Fibroblast of lung (primary cell): ENCODE measurements around the gene EBPL. TPM values are rescaled to one million over a fixed set of nuclear protein-coding genes. Genes with fewer than 3 reads are reported as not detected.

Source experiments
- DNase-seq, 2 donors: peaks; one replicate each; pipeline versions ENCODE4 v3.0.0 to v3.0.0-alpha.2; 2010; ENCODE audit warnings: low read depth in 2 of 2
- H2AFZ ChIP-seq: 2 replicates; pipeline ENCODE4 v1.5.1; 2012; ENCODE audit warnings: low read length, control low read depth, inconsistent platforms
- H3K27ac ChIP-seq: 2 replicates; pipeline ENCODE4 v1.5.1; 2011; ENCODE audit warnings: low read length, control low read depth; ENCODE audit not compliant: insufficient read depth
- H3K27me3 ChIP-seq: 2 replicates; pipeline ENCODE4 v1.5.1; 2011; ENCODE audit warnings: mild to moderate bottlenecking, low read length; ENCODE audit not compliant: control insufficient read depth, insufficient read depth
- H3K36me3 ChIP-seq: 2 replicates; pipeline ENCODE4 v1.5.1; 2011; ENCODE audit warnings: low read length; ENCODE audit not compliant: control insufficient read depth, insufficient read depth
- H3K4me1 ChIP-seq: 2 replicates; pipeline ENCODE4 v1.5.1; 2011; ENCODE audit warnings: low read length; ENCODE audit not compliant: control insufficient read depth, insufficient read depth; ENCODE audit errors: extremely low read depth
- H3K4me2 ChIP-seq: 2 replicates; pipeline ENCODE4 v1.5.1; 2011; ENCODE audit warnings: low read length, control low read depth; ENCODE audit not compliant: insufficient read depth; ENCODE audit errors: extremely low read depth
- H3K4me3 ChIP-seq, 4 experiments: fragments of 200-600 bp in 1 of 4; sonication (generic) in 1 of 4; replicated peaks in 1 of 4; 2 replicates each; pipeline ENCODE4 v1.5.1; 2011 to 2016; ENCODE audit warnings: low read length in 4 of 4, low read depth in 3 of 4, mild to moderate bottlenecking in 3 of 4, control low read depth in 2 of 4, inconsistent platforms in 1 of 4, mixed read lengths in 1 of 4; ENCODE audit not compliant: insufficient read depth in 1 of 4; ENCODE audit errors: control extremely low read depth in 1 of 4
- H3K79me2 ChIP-seq: 2 replicates; pipeline ENCODE4 v1.5.1; 2012; ENCODE audit warnings: mild to moderate bottlenecking, low read length, inconsistent platforms; ENCODE audit not compliant: control insufficient read depth, insufficient read depth
- H3K9ac ChIP-seq: 2 replicates; pipeline ENCODE4 v1.5.1; 2011; ENCODE audit warnings: mild to moderate bottlenecking, low read length, control low read depth; ENCODE audit not compliant: insufficient read depth
- H3K9me3 ChIP-seq: 2 replicates; pipeline ENCODE4 v1.5.1; 2012; ENCODE audit warnings: low read depth, low read length; ENCODE audit not compliant: control insufficient read depth, insufficient read depth
- H4K20me1 ChIP-seq: 2 replicates; pipeline ENCODE4 v1.5.1; 2011; ENCODE audit warnings: low read length; ENCODE audit not compliant: control insufficient read depth, insufficient read depth; ENCODE audit errors: extremely low read depth
- EZH2 ChIP-seq: IDR thresholded peaks from 2 replicates; pipeline ENCODE4 v1.5.1; 2012; ENCODE audit warnings: low read length, control low read depth, mild to moderate bottlenecking; ENCODE audit errors: missing control alignments
- polyA plus RNA-seq, 2 donors: library from polyadenylated mRNA; depleted of rRNA in 1 of 2; stranded (reverse) in 1 of 2; unstranded in 1 of 2; fragments of >200 nt; gene quantifications; 2 replicates each; pipeline ENCODE4 v1.2.1, GENCODE V29; 2011 to 2012; ENCODE audit warnings: missing spikeins in 1 of 2
- total RNA-seq: library from RNA; depleted of rRNA; stranded (reverse); fragments of >200 nt; gene quantifications from 2 replicates; pipeline ENCODE4 v1.2.1, GENCODE V29; 2014
- TF ChIP-seq, protein P1 (sequence below), 2 donors: IDR thresholded peaks in 1 of 2; conservative IDR thresholded peaks in 1 of 2; 1 replicate in 1 of 2; 2 replicates in 1 of 2; pipeline ENCODE4 v1.5.1; 2011 to 2012; ENCODE audit warnings: low read length in 2 of 2, control low read depth in 1 of 2, inconsistent platforms in 1 of 2, low read depth in 1 of 2, mild to moderate bottlenecking in 1 of 2

EBPL gene
- total and polyA plus RNA-seq, 2 donors (not counting 1 experiment from before 2014, with no cell fraction given): 69.4 to 90.3 TPM

DNA sequence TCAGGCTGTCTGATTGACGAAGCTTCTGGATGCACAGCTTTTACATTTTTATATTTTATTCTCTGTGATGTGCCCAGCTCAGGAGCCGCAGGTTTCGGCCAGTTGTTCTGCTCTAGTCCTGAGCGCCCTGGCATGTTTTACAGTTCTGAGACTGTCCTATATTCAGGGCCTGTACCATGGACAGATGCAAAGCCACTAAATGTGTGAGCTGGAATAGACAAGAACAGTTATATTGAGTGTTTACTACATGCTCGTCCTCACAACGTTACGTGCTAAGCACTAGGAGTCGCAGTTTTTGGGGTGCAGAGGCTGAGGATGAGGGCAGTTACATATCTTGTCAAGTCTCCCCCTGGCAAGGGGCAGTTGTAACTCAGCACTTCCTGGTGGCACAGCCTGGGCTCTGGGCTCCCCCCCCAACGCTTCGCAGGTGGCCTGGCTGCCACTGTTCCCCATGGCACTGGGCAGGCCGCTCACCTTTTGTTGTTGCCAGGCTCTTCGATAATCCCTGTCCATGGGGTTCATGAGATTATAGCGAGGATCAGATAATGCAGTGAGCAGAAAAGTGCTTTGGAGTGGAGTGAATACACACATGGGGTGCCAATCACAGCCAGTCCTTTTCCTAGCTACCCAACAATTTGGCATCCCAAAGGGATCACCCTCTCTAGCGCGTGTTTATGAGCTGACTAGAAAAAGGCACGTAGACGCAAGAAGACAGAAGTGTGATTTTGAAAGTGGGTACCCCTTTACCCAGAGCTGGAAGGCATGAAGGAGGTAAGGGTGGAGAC lies 39.5 kb downstream of the EBPL start:
- H3K9me3 ChIP-seq: no peaks in the 10 kb centered on the region
- no peaks in the 10 kb centered on the region for H4K20me1 ChIP-seq
- H3K4me2 ChIP-seq: no peak overlapping the region
- no peak for TF ChIP-seq EZH2
- TF ChIP-seq, protein P1, sequence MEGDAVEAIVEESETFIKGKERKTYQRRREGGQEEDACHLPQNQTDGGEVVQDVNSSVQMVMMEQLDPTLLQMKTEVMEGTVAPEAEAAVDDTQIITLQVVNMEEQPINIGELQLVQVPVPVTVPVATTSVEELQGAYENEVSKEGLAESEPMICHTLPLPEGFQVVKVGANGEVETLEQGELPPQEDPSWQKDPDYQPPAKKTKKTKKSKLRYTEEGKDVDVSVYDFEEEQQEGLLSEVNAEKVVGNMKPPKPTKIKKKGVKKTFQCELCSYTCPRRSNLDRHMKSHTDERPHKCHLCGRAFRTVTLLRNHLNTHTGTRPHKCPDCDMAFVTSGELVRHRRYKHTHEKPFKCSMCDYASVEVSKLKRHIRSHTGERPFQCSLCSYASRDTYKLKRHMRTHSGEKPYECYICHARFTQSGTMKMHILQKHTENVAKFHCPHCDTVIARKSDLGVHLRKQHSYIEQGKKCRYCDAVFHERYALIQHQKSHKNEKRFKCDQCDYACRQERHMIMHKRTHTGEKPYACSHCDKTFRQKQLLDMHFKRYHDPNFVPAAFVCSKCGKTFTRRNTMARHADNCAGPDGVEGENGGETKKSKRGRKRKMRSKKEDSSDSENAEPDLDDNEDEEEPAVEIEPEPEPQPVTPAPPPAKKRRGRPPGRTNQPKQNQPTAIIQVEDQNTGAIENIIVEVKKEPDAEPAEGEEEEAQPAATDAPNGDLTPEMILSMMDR (conservative IDR thresholded peaks at IDR 0.05 in 1 of 2, IDR thresholded peaks at IDR 0.05 in 1 of 2; ENCODE audit: low read depth in 1 of 2, low read length in 2 of 2): no peak
- no peak overlapping the region for H3K9ac ChIP-seq
- no peaks in the 10 kb centered on the region for H3K79me2 ChIP-seq
- peaks cover 8% of the 10 kb centered on the region for H3K4me1 ChIP-seq
- no peak overlapping the region for H2AFZ ChIP-seq
- H3K36me3 ChIP-seq: no peaks in the 10 kb centered on the region
- no peak overlapping the region for H3K4me3 ChIP-seq
- DNase-seq: no peak
- no peak overlapping the region for H3K27ac ChIP-seq
- no peaks in the 10 kb centered on the region for H3K27me3 ChIP-seq

DNA sequence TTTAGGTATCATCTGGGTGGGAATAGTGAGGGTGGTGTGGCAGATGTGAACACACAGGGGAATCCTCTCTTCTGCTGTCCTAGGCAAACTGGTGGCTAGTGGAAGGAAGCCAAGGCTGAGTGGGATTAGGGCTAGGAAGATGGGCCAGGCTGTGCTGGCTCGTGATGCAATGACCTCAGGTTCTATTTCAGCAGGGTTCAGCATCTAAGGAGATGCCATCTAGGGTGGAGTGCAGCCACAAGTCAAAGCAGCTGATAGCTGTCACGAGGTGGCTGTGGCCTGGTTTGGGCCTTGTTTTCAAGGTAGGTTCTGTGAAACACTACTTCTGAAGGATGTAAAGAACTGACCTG lies 41.3 kb downstream of the EBPL start:
- Histone ChIP-seq H4K20me1 (no peaks in the 10 kb centered on the region), H3K4me2 (peak overlapping the region; percentile 66), H3K4me3 (no peak overlapping the region), H2AFZ (peak overlapping the region; percentile 8), H3K9ac (no peak overlapping the region), H3K79me2 (no peaks in the 10 kb centered on the region), H3K9me3 (no peaks in the 10 kb centered on the region), H3K4me1 (peaks cover 6% of the 10 kb centered on the region), H3K36me3 (no peaks in the 10 kb centered on the region), H3K27ac (peak overlapping the region; percentile 17), H3K27me3 (no peaks in the 10 kb centered on the region)
- TF ChIP-seq EZH2: no peak
- TF ChIP-seq, protein P1 (conservative IDR thresholded peaks at IDR 0.05 in 1 of 2, IDR thresholded peaks at IDR 0.05 in 1 of 2; ENCODE audit: low read depth in 1 of 2, low read length in 2 of 2): no peak
- DNase-seq: peak in 1 of 2 donors; percentile 73

DNA sequence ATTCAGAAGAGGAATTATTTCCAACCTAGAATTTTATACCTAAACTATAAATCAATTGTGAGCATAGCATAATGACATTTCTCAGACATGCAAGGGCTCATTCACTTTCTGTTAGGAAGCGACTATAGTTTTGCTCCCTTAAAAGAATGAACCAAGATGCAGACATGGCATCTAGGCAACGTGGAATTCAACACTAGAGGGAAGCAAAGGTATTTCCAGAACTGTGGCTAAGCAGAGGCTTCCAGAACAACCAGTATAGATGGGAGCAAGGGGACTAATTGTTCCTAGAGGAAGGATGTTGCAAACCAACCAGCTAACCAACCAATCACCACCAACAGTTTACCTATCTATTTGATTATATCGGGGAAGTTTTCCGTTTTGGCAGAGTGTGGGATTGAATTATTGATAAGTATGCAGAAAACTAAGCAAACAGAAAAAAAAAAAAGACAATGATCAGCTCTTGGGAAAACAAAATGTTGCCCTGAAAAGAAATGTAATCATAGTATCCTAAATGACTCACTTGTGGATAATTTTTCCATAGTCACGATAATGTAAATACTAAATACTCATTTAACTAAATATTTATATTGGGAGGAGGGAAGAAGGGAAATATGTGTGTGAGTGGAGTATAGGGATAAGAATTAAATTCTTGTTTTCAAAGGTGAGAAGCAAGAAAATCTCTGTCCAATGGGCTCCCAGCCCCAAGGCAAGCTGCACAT lies 41.9 kb downstream of the EBPL start:
- DNase-seq: peak; percentile 41 to 71
- Histone ChIP-seq H3K79me2 (no peaks in the 10 kb centered on the region), H3K4me1 (peaks cover 6% of the 10 kb centered on the region), H3K36me3 (no peaks in the 10 kb centered on the region), H3K9me3 (no peaks in the 10 kb centered on the region), H3K9ac (no peak overlapping the region), H2AFZ (no peak overlapping the region), H3K4me3 (no peak overlapping the region), H3K27ac (peak overlapping the region; percentile 17), H3K4me2 (peak overlapping the region; percentile 66), H4K20me1 (no peaks in the 10 kb centered on the region), H3K27me3 (no peaks in the 10 kb centered on the region)
- TF ChIP-seq, protein P1 (conservative IDR thresholded peaks at IDR 0.05 in 1 of 2, IDR thresholded peaks at IDR 0.05 in 1 of 2; ENCODE audit: low read depth in 1 of 2, low read length in 2 of 2): peak; percentile 32 to 50
- TF ChIP-seq EZH2: no peak
